Astrocyte (in vitro differentiated cells and primary cell): ENCODE data around the gene RBM20.

ENCODE experiments used
- CTCF ChIP-seq: IDR thresholded peaks from 2 replicates; pipeline ENCODE4 v1.5.1; 2011; ENCODE audit warnings: low read depth, mild to moderate bottlenecking, inconsistent platforms, low read length, moderate library complexity; ENCODE audit not compliant: insufficient read depth
- EZH2 ChIP-seq: IDR thresholded peaks from 2 replicates; pipeline ENCODE4 v1.6.1; 2012; ENCODE audit warnings: mild to moderate bottlenecking, low read length, inconsistent platforms; ENCODE audit not compliant: insufficient read depth

GRCh38 chr10:110641256-110641655 is 2.9 kb upstream of the RBM20 start:
- TF ChIP-seq CTCF: no peak
- TF ChIP-seq EZH2: no peak
